Erythroblast (primary cell): ENCODE measurements around the gene VPS37C.

Experiments used
- GATA1 ChIP-seq: IDR thresholded peaks from 2 replicates; pipeline ENCODE4 v1.6.1; 2011; ENCODE audit warnings: low read depth, mild to moderate bottlenecking, control low read depth, low read length, moderate library complexity
- POLR2A ChIP-seq: IDR thresholded peaks from 2 replicates; pipeline ENCODE4 v1.6.1; 2011; ENCODE audit warnings: mild to moderate bottlenecking, low read length

DNA sequence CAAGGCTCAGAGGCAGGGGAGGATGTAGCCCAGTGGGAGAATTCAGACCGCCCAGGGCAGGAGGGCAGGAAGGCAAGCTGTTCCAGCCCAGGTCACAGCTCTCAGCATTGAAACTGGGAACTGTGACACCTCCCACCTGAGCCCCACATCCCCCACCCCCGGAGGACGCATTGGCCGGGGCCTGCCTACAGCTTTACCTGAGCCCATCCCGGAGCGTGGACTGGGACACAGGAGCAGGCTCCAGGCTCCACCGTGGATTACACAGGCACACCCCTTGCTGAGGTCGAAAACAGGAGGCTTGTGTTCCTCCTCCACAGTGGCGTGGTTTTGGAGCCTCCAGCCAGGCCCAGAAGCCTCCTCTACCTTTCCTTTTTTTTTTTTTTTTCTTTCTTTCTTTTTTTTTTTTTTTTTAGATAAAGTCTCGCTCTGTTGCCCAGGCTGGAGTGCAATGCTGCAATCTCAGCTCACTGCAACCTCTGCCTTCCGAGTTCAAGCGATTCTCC, 33.0 kb upstream of the VPS37C start:
- TF ChIP-seq GATA1 (no peak), POLR2A (no peak)
